ENCODE results near the gene DUSP5. TPM values are rescaled to one million over a fixed set of nuclear protein-coding genes. Genes with fewer than 3 reads are reported as not detected.
A peak's percentile ranks its signal among the peaks of the same experiment; 100 is the strongest.

Gene DUSP5
- total RNA-seq, 6 donors from 2014 or later: 1.0 to 19.3 (median 10.0) TPM

DNA sequence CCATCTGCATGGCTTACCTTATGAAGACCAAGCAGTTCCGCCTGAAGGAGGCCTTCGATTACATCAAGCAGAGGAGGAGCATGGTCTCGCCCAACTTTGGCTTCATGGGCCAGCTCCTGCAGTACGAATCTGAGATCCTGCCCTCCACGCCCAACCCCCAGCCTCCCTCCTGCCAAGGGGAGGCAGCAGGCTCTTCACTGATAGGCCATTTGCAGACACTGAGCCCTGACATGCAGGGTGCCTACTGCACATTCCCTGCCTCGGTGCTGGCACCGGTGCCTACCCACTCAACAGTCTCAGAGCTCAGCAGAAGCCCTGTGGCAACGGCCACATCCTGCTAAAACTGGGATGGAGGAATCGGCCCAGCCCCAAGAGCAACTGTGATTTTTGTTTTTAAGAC is 12.4 kb downstream of the DUSP5 start:
- WGBS, 2 donors: 93 to 100% methylated on average over 8 to 9 of the region's 9 CpGs
- DNase-seq (peak in 1 of 2 donors; percentile 30), ATAC-seq (ENCODE audit: low FRiP score in 2 of 2) (no peak)
- Histone ChIP-seq H3K4me3 (no peak overlapping the region), H3K9me3 (no peaks in the 10 kb centered on the region), H3K36me3 (peaks cover 7 to 49% (median 14%) of the 10 kb centered on the region in 4 donors), H3K27me3 (no peaks in the 10 kb centered on the region), H3K4me1 (peaks cover 22 to 32% (median 27%) of the 10 kb centered on the region in 4 donors), H3K27ac (no peak overlapping the region)
- TF ChIP-seq POLR2A (IDR thresholded peaks at IDR 0.05) (no peak), POLR2AphosphoS5 (IDR thresholded peaks at IDR 0.05) (no peak), EP300 (IDR thresholded peaks at IDR 0.05) (no peak)
- TF ChIP-seq, protein P1, sequence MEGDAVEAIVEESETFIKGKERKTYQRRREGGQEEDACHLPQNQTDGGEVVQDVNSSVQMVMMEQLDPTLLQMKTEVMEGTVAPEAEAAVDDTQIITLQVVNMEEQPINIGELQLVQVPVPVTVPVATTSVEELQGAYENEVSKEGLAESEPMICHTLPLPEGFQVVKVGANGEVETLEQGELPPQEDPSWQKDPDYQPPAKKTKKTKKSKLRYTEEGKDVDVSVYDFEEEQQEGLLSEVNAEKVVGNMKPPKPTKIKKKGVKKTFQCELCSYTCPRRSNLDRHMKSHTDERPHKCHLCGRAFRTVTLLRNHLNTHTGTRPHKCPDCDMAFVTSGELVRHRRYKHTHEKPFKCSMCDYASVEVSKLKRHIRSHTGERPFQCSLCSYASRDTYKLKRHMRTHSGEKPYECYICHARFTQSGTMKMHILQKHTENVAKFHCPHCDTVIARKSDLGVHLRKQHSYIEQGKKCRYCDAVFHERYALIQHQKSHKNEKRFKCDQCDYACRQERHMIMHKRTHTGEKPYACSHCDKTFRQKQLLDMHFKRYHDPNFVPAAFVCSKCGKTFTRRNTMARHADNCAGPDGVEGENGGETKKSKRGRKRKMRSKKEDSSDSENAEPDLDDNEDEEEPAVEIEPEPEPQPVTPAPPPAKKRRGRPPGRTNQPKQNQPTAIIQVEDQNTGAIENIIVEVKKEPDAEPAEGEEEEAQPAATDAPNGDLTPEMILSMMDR (IDR thresholded peaks at IDR 0.05): no peak

DNA sequence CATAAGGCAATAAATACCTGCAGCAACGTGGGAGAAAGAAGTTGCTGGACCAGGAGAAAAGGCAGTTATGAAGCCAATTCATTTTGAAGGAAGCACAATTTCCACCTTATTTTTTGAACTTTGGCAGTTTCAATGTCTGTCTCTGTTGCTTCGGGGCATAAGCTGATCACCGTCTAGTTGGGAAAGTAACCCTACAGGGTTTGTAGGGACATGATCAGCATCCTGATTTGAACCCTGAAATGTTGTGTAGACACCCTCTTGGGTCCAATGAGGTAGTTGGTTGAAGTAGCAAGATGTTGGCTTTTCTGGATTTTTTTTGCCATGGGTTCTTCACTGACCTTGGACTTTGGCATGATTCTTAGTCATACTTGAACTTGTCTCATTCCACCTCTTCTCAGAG is 13.0 kb downstream of the DUSP5 start:
- H3K9me3 ChIP-seq: no peaks in the 10 kb centered on the region
- ATAC-seq (ENCODE audit: low FRiP score in 2 of 2) (no peak), DNase-seq (no peak)
- TF ChIP-seq, protein P1 (IDR thresholded peaks at IDR 0.05): no peak
- no peak for TF ChIP-seq POLR2A (IDR thresholded peaks at IDR 0.05)
- no peak for TF ChIP-seq POLR2AphosphoS5 (IDR thresholded peaks at IDR 0.05)
- no peak for TF ChIP-seq EP300 (IDR thresholded peaks at IDR 0.05)
- H3K27ac ChIP-seq: no peak overlapping the region
- no peak overlapping the region for H3K4me3 ChIP-seq
- WGBS, 2 donors: 96 to 97% methylated on average over 3 of the region's 3 CpGs
- H3K36me3 ChIP-seq: peaks cover 7 to 49% (median 14%) of the 10 kb centered on the region in 4 donors
- no peaks in the 10 kb centered on the region for H3K27me3 ChIP-seq
- H3K4me1 ChIP-seq: peaks cover 15 to 26% (median 20%) of the 10 kb centered on the region in 4 donors

DNA sequence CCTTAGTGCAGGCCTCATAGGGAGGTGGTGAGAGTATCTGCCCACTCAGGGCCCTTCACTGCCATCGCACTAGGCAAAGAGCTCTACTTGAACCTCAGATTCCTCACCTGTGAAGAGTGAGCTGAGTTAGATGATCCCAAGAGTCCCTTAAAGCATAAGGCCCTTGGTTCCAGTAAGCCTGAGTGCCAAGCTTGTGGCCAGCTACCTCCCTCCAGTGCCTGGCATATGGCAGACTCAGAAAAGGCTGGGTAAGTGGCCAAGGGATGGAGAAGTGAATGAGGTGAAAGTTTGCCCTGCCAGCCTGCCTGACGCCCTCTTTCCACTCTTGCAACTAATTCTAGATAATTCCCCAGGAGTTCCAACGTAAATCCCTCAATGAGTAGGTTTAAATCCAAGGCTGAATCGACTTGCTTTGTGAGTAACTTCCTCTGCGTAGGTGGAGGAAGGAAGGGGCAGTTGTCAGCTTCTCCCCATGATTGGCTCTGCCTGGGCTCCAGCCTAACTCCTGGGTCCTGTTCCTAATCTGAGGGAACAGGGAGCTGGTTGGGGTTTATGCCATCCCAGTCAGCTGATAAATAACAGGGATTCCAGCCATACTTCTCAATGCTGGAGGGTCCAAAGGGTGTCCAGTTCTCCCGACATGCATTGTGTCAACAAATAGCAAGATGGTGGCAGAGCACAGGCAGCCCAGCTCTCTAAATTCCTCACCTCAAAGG is 14.2 kb downstream of the DUSP5 start:
- Histone ChIP-seq H3K4me1 (peaks cover 8 to 14% (median 9%) of the 10 kb centered on the region in 4 donors), H3K9me3 (no peaks in the 10 kb centered on the region), H3K27me3 (no peaks in the 10 kb centered on the region), H3K36me3 (peaks cover 7 to 45% (median 14%) of the 10 kb centered on the region in 4 donors), H3K27ac (no peak overlapping the region), H3K4me3 (no peak overlapping the region)
- 67 to 74% methylated on average over 5 to 6 of the region's 6 CpGs for WGBS, 2 donors
- DNase-seq: no peak
- ATAC-seq (ENCODE audit: low FRiP score in 2 of 2): no peak
- TF ChIP-seq, protein P1 (IDR thresholded peaks at IDR 0.05): no peak
- TF ChIP-seq EP300 (IDR thresholded peaks at IDR 0.05) (no peak), POLR2A (IDR thresholded peaks at IDR 0.05) (no peak), POLR2AphosphoS5 (IDR thresholded peaks at IDR 0.05) (no peak)

DNA sequence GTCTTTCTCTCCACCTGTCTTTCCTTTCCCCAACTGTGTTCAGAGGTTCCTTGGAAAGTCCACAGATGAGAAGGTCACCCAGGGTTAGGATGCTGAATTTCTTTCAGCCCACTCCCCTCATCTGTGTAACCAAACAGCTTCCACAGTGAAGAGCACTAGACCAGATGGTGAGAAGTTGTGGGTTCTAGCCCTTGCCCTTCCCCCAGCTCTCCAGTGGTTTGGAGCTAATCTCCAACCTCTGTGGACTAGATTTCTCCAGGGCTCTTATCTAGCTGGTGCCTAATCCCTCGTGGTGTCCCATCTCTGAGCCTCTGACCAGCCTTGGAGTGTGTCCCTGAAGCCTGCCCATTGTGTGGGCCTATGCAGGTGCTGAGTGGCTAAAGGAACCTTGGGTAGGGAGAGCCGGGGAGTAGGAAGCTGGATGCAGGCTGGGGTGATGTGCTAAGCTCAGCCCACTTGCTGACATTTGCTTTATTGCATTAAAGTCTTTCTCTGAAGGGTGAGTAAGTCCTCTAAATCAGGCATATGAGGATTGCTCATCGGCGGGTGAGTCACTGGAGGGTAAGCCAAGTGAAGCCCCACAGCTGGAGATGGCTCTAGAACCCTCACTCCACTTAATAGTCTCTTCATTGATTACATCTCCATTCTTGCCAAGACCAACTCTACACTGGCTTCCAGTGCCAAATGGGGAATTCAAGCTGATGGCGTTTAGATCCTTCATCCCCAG is 14.9 kb downstream of the DUSP5 start:
- no peaks in the 10 kb centered on the region for H3K9me3 ChIP-seq
- peak in 1 of 2 donors; percentile 36 for DNase-seq
- H3K27ac ChIP-seq: no peak overlapping the region
- TF ChIP-seq, protein P1 (IDR thresholded peaks at IDR 0.05): no peak
- peak in 1 of 2 donors; percentile 23 for TF ChIP-seq POLR2AphosphoS5 (IDR thresholded peaks at IDR 0.05)
- no peaks in the 10 kb centered on the region for H3K27me3 ChIP-seq
- H3K4me1 ChIP-seq: peaks cover 3 to 9% (median 5%) of the 10 kb centered on the region in 4 donors
- ATAC-seq (ENCODE audit: low FRiP score in 2 of 2): peak in 1 of 2 donors; percentile 63
- WGBS, 2 donors: 65 to 75% methylated on average over 5 of the region's 5 CpGs
- H3K4me3 ChIP-seq: no peak overlapping the region
- peaks cover 7 to 38% (median 12%) of the 10 kb centered on the region in 4 donors for H3K36me3 ChIP-seq

Data from upper lobe of left lung (tissue), 6 donors.